GM06990 (cell line): ENCODE results near the gene RHOT1.

Source experiments
- DNase-seq: peaks from one replicate; pipeline ENCODE4 v3.0.0-alpha.2; 2011; ENCODE audit not compliant: insufficient read length; ENCODE audit errors: extremely low read depth
- H3K27me3 ChIP-seq: replicated peaks from 2 replicates; pipeline ENCODE4 v1.6.0; 2011; ENCODE audit warnings: low read length; ENCODE audit not compliant: control insufficient read depth, insufficient read depth
- H3K36me3 ChIP-seq: 2 replicates; pipeline ENCODE4 v1.5.1; 2011; ENCODE audit warnings: low read length; ENCODE audit not compliant: control insufficient read depth, insufficient read depth
- H3K4me3 ChIP-seq: replicated peaks from 2 replicates; pipeline ENCODE4 v1.5.1; 2011; ENCODE audit warnings: low read depth, mild to moderate bottlenecking, control low read depth, low read length
- TF ChIP-seq, protein P1 (sequence below): IDR thresholded peaks from 2 replicates; pipeline ENCODE4 v1.5.1; 2011; ENCODE audit warnings: low read length, control low read depth, mild to moderate bottlenecking, inconsistent platforms; ENCODE audit not compliant: insufficient read depth, poor library complexity, severe bottlenecking

RHOT1 gene

DNA sequence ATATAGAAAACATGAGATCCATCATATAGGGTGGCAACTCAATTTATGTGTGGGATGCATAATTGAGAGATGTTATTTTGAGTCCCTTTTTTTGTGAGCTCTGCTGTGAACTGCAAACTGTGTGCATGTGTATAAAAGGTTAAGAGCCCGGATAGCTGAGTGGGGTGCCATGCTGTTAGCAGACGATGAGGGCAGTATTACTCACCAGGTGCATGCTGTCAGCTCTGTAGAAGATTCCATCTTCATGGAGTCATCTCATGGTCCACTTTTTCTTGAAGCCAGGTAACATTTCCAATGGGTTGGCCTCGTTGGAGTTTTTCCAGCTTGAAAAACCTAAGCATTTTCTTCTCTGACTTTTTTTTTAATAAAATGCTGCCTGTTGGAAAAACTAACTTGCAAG, 80.3 kb downstream of the RHOT1 start:
- TF ChIP-seq, protein P1, sequence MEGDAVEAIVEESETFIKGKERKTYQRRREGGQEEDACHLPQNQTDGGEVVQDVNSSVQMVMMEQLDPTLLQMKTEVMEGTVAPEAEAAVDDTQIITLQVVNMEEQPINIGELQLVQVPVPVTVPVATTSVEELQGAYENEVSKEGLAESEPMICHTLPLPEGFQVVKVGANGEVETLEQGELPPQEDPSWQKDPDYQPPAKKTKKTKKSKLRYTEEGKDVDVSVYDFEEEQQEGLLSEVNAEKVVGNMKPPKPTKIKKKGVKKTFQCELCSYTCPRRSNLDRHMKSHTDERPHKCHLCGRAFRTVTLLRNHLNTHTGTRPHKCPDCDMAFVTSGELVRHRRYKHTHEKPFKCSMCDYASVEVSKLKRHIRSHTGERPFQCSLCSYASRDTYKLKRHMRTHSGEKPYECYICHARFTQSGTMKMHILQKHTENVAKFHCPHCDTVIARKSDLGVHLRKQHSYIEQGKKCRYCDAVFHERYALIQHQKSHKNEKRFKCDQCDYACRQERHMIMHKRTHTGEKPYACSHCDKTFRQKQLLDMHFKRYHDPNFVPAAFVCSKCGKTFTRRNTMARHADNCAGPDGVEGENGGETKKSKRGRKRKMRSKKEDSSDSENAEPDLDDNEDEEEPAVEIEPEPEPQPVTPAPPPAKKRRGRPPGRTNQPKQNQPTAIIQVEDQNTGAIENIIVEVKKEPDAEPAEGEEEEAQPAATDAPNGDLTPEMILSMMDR = no peak
- H3K36me3 ChIP-seq = no peaks in the 10 kb centered on the region; the same call in 1 of the 2 replicates
- no peak overlapping the region for H3K4me3 ChIP-seq
- H3K27me3 ChIP-seq = no peaks in the 10 kb centered on the region
- no peak for DNase-seq

DNA sequence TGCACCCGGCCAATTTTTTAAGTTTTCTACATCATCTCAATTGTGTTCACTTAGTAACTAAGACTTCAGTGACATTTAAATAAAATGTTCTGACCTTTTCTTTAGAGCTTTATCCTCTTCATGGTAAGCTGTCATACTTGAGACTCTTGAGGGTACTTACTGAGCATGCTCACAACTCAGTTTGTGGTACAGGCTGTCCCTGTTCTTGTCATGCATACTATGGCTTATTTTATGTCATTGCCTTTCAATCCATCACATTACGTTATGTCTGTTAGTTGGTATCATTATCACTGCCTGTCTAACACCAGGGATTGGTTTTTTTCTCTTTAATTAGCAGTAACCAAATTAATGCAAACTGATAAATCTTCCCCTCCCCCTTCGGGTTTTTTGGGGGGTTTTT, 81.4 kb downstream of the RHOT1 start:
- Histone ChIP-seq H3K4me3 (no peak overlapping the region), H3K27me3 (no peaks in the 10 kb centered on the region), H3K36me3 (no peaks in the 10 kb centered on the region; the same call in 1 of the 2 replicates)
- TF ChIP-seq, protein P1 = no peak
- DNase-seq = no peak

DNA sequence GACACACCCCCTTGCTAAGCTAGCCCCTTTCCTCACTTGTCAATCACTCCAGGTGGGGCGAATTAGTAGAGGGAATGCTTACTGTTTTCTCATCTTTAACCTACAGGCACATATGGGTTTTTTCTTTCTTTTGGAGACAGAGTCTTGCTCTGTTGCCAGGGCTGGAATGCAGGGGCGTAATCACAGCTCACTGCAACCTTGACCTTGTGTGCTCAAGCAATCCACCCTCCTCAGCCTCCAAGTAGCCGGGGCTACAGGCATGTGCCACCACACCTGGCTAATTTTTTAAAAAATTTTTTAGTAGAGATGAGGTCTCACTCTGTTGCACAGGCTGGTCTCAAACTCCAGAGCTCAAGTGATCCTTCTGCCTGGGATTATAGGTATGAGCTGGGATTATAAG, 84.6 kb downstream of the RHOT1 start:
- Histone ChIP-seq H3K4me3 (no peak overlapping the region), H3K36me3 (no peaks in the 10 kb centered on the region; the same call in 1 of the 2 replicates), H3K27me3 (no peaks in the 10 kb centered on the region)
- no peak for DNase-seq
- TF ChIP-seq, protein P1 = no peak

DNA sequence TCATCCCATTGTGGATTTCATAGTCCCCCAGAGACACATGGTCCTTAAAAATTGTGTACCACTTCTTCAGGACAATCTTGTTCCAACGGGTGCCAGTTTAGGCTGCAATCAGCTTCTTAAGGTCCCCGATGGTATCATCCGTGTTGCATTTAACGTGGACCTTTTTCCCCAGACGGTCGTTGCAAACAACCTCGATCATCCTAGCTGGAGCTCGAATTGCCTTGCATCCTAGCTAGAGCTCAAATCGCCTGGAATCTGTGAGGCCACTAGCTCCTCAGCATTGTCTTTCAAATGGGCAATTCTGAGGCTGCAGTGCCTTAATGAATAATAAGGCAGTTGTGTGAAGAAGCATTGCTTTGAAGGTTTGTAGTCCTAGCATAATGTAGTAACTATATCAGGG, 85.6 kb downstream of the RHOT1 start:
- TF ChIP-seq, protein P1 = no peak
- H3K4me3 ChIP-seq = no peak overlapping the region
- H3K36me3 ChIP-seq = no peaks in the 10 kb centered on the region; the same call in 1 of the 2 replicates
- no peaks in the 10 kb centered on the region for H3K27me3 ChIP-seq
- no peak for DNase-seq

DNA sequence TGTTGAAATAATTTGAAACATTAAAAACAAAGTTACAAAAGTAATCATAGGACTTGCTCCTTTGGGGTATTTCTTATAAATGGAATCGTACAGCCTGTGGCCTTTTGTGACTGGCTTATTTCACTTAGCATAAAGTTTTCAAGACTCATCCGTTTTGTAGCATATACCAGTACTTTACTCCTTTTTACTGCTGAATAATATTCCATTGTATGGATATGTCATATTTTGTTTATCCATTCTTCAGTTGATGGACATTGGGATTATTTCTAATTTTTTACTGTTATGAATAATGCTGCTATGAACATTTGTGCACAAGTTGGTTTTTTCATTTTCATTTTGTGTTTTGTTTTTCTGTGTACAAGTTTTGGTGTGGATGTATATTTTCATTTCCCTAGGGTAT, 93.3 kb downstream of the RHOT1 start:
- H3K36me3 ChIP-seq = no peaks in the 10 kb centered on the region
- no peaks in the 10 kb centered on the region for H3K27me3 ChIP-seq
- TF ChIP-seq, protein P1 = no peak
- DNase-seq = no peak
- H3K4me3 ChIP-seq = no peak overlapping the region

DNA sequence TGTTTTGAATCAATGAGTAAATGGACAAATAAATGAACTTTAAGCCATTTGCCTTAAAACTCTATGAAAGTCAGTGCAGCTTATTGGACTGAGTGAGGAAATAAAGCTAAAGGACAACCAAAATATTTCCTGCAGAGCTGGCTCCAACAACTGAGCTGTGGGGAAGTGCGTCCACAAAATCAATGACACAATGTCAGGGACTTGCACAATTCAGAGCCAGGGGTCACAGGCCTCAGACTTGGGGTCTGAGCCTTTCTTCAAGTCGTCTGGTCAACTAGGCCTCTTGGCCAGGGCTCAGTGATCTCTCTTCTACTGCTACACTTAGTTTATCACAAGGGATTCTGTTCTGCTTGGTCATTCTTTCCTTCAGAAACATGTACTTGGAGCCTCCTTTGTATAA, 97.2 kb downstream of the RHOT1 start:
- no peak for DNase-seq
- TF ChIP-seq, protein P1 = no peak
- Histone ChIP-seq H3K36me3 (no peaks in the 10 kb centered on the region), H3K27me3 (no peaks in the 10 kb centered on the region), H3K4me3 (no peak overlapping the region)
